WTC11 (cell line): ENCODE data around the gene SLC10A7. TPM values are rescaled to one million over a fixed set of nuclear protein-coding genes. Genes with fewer than 3 reads are reported as not detected.
"Not testable (repeated sequence)": the region's sequence is repeated elsewhere in the genome, so short reads cannot be mapped to it uniquely, and the experiment has no call there.

Experiments
- ATAC-seq: fragments of 200-7000 bp; cut with Tn5 transposase; 2 replicates; pipeline ENCODE4 v1.10.0; 2021; ENCODE audit warnings: mild to moderate bottlenecking, moderate library complexity
- CTCF ChIA-PET: fragments of 300-600 bp; sonication (Branson Sonifier 250); formaldehyde crosslinking; loops from one replicate; lab custom pipeline; 2021; ENCODE audit warnings: antibody characterized with exemption; lab: Charles Lee
- POLR2A ChIA-PET: fragments of 350-600 bp; sonication (Branson Sonifier 250); formaldehyde crosslinking; loops from one replicate; lab custom pipeline; 2021; ENCODE audit warnings: antibody characterized with exemption; lab: Charles Lee
- DNase-seq: peaks from one replicate; pipeline ENCODE4 v3.0.0; 2021; ENCODE audit warnings: low spot score
- H3K27ac Mint-ChIP-seq: 2 replicates; pipeline ENCODE4 v1.8.0; 2021; ENCODE audit warnings: mixed read lengths
- H3K27me3 Mint-ChIP-seq: 2 replicates; pipeline ENCODE4 v1.8.0; 2021; ENCODE audit warnings: low read depth, mild to moderate bottlenecking, moderate library complexity, mixed read lengths
- H3K36me3 Mint-ChIP-seq: 2 replicates; pipeline ENCODE4 v1.8.0; 2021; ENCODE audit warnings: mixed read lengths
- H3K4me1 Mint-ChIP-seq: 2 replicates; pipeline ENCODE4 v1.8.0; 2022; ENCODE audit warnings: mixed read lengths
- H3K4me3 Mint-ChIP-seq: 2 replicates; pipeline ENCODE4 v1.8.0; 2021; ENCODE audit warnings: mild to moderate bottlenecking, moderate library complexity, mixed read lengths
- H3K9me3 Mint-ChIP-seq: 2 replicates; pipeline ENCODE4 v1.8.0; 2021; ENCODE audit warnings: mixed read lengths
- AR ChIP-seq: fragments of 250-450 bp; sonication (Bioruptor Pico); IDR thresholded peaks from 2 replicates; pipeline ENCODE4 v1.9.0; 2021; ENCODE audit warnings: mild to moderate bottlenecking
- ARID4B ChIP-seq: sonication (generic); formaldehyde crosslinking; IDR thresholded peaks from 2 replicates; pipeline ENCODE4 v1.8.0; 2023; ENCODE audit warnings: missing genetic modification reagents, mild to moderate bottlenecking, borderline replicate concordance
- ATF1 ChIP-seq: sonication (generic); formaldehyde crosslinking; IDR thresholded peaks from 2 replicates; pipeline ENCODE4 v1.8.1; 2023; ENCODE audit warnings: mild to moderate bottlenecking, moderate library complexity, missing genetic modification reagents
- EMX1 ChIP-seq: fragments of 250-450 bp; sonication (Bioruptor Pico); IDR thresholded peaks from 2 replicates; pipeline ENCODE4 v1.8.0; 2021; ENCODE audit warnings: mild to moderate bottlenecking
- FOXJ3 ChIP-seq: sonication (generic); formaldehyde crosslinking; IDR thresholded peaks from 2 replicates; pipeline ENCODE4 v1.9.0; 2021; ENCODE audit warnings: missing genetic modification reagents, mild to moderate bottlenecking, borderline replicate concordance
- GRHL2 ChIP-seq: fragments of 250-450 bp; sonication (Bioruptor Pico); IDR thresholded peaks from 2 replicates; pipeline ENCODE4 v1.8.0; 2022; ENCODE audit warnings: mild to moderate bottlenecking, moderate library complexity; ENCODE audit not compliant: insufficient replicate concordance, severe bottlenecking
- HMGXB4 ChIP-seq: sonication (generic); formaldehyde crosslinking; IDR thresholded peaks from 2 replicates; pipeline ENCODE4 v1.8.1; 2023; ENCODE audit warnings: mild to moderate bottlenecking, moderate library complexity, missing genetic modification reagents
- JAZF1 ChIP-seq: fragments of 250-450 bp; sonication (Bioruptor Pico); IDR thresholded peaks from 2 replicates; pipeline ENCODE4 v1.9.0; 2021; ENCODE audit warnings: moderate library complexity, mild to moderate bottlenecking, inconsistent platforms
- JUN ChIP-seq: sonication (generic); formaldehyde crosslinking; IDR thresholded peaks from 2 replicates; pipeline ENCODE4 v1.8.0; 2023; ENCODE audit warnings: mild to moderate bottlenecking, missing genetic modification reagents
- MYBL2 ChIP-seq: sonication (generic); formaldehyde crosslinking; IDR thresholded peaks from 2 replicates; pipeline ENCODE4 v1.8.1; 2023; ENCODE audit warnings: mild to moderate bottlenecking, moderate library complexity, missing genetic modification reagents
- NFE2L1 ChIP-seq: sonication (generic); formaldehyde crosslinking; IDR thresholded peaks from 2 replicates; pipeline ENCODE4 v1.8.1; 2023; ENCODE audit warnings: missing genetic modification reagents
- NFYB ChIP-seq: sonication (generic); formaldehyde crosslinking; conservative IDR thresholded peaks from 2 replicates; pipeline ENCODE4 v1.8.0; 2022; ENCODE audit warnings: low read depth, missing genetic modification reagents
- RORB ChIP-seq: fragments of 250-450 bp; sonication (Bioruptor Pico); IDR thresholded peaks from 2 replicates; pipeline ENCODE4 v1.9.0; 2021; ENCODE audit warnings: mild to moderate bottlenecking
- TEAD1 ChIP-seq: sonication (generic); formaldehyde crosslinking; IDR thresholded peaks from 2 replicates; pipeline ENCODE4 v1.8.0; 2022; ENCODE audit warnings: mild to moderate bottlenecking, missing genetic modification reagents
- ZBTB43 ChIP-seq: sonication (generic); formaldehyde crosslinking; IDR thresholded peaks from 2 replicates; pipeline ENCODE4 v1.8.1; 2023; ENCODE audit warnings: mild to moderate bottlenecking, missing genetic modification reagents
- ZNF138 ChIP-seq: sonication (generic); formaldehyde crosslinking; conservative IDR thresholded peaks from 2 replicates; pipeline ENCODE4 v1.8.1; 2022; ENCODE audit warnings: mild to moderate bottlenecking, moderate library complexity, missing genetic modification reagents
- ZNF396 ChIP-seq: fragments of 250-450 bp; sonication (Bioruptor Pico); IDR thresholded peaks from 2 replicates; pipeline ENCODE4 v1.8.0; 2021; ENCODE audit warnings: mild to moderate bottlenecking, moderate library complexity, borderline replicate concordance
- ZNF423 ChIP-seq: fragments of 250-450 bp; sonication (Bioruptor Pico); IDR thresholded peaks from 2 replicates; pipeline ENCODE4 v2.1.2; 2022; ENCODE audit warnings: mild to moderate bottlenecking, moderate library complexity
- total RNA-seq: library from RNA; stranded (reverse); gene quantifications from 3 replicates; pipeline ENCODE4 v1.2.3, GENCODE V29; 2021

The SLC10A7 gene
- total RNA-seq, 1 experiment from 2014 or later: 5.0 TPM

- H3K4me1 Mint-ChIP-seq: no peaks in the 10 kb centered on the region
- ChIA-PET CTCF (no interaction called here), POLR2A (no interaction called here)
- ATAC-seq: no peak
- no peaks in the 10 kb centered on the region; the same call in 1 of the 2 replicates for H3K27me3 Mint-ChIP-seq
- no peaks in the 10 kb centered on the region for H3K36me3 Mint-ChIP-seq
- no peak overlapping the region for H3K4me3 Mint-ChIP-seq
- peaks cover 10% of the 10 kb centered on the region; the same call in 1 of the 2 replicates for H3K9me3 Mint-ChIP-seq
- no peak overlapping the region for H3K27ac Mint-ChIP-seq
- DNase-seq: no peak
- no peak for TF ChIP-seq ZNF138 (CRISPR knock-in tag)
Measured at GRCh38 chr4:146359771-146360170, 162.0 kb downstream of the SLC10A7 start.

- H3K36me3 Mint-ChIP-seq, POLR2A ChIA-PET, H3K9me3 Mint-ChIP-seq, H3K27me3 Mint-ChIP-seq, DNase-seq, CTCF ChIA-PET, ATAC-seq, H3K27ac Mint-ChIP-seq, H3K4me1 Mint-ChIP-seq: not testable (repeated sequence)
- H3K4me3 Mint-ChIP-seq: peak overlapping the region; percentile 63
Measured at GRCh38 chr4:146350114-146350513, 171.6 kb downstream of the SLC10A7 start.

GRCh38 chr4:146349306-146349705 is 172.4 kb downstream of the SLC10A7 start:
- H3K4me1 Mint-ChIP-seq: peaks cover 3% of the 10 kb centered on the region; the same call in 1 of the 2 replicates
- POLR2A ChIA-PET: no interaction called here
- H3K9me3 Mint-ChIP-seq: 0 out of 2 replicates have a peak, but pooled peaks cover 3% of the 10 kb centered on the region
- CTCF ChIA-PET: no interaction called here
- no peak for ATAC-seq
- no peaks in the 10 kb centered on the region for H3K27me3 Mint-ChIP-seq
- H3K4me3 Mint-ChIP-seq: peak overlapping the region; percentile 63
- H3K36me3 Mint-ChIP-seq: peaks cover 4% of the 10 kb centered on the region
- TF ChIP-seq JUN (no peak), RORB (CRISPR knock-in tag) (no peak), ZNF396 (CRISPR knock-in tag) (no peak), ARID4B (CRISPR knock-in tag) (no peak), NFYB (no peak), GRHL2 (no peak), ZNF423 (CRISPR knock-in tag) (no peak), ATF1 (no peak)
- no peak for DNase-seq
- H3K27ac Mint-ChIP-seq: no peak overlapping the region

GRCh38 chr4:146347822-146348221 is 173.9 kb downstream of the SLC10A7 start:
- no peak overlapping the region for H3K4me3 Mint-ChIP-seq
- ATAC-seq: no peak
- no peak for DNase-seq
- ChIA-PET POLR2A (no interaction called here), CTCF (no interaction called here)
- H3K27ac Mint-ChIP-seq: no peak overlapping the region
- no peaks in the 10 kb centered on the region for H3K27me3 Mint-ChIP-seq
- peaks cover 6% of the 10 kb centered on the region; the same call in 1 of the 2 replicates for H3K4me1 Mint-ChIP-seq
- H3K36me3 Mint-ChIP-seq: peaks cover 4% of the 10 kb centered on the region
- H3K9me3 Mint-ChIP-seq: 0 out of 2 replicates have a peak, but pooled peaks cover 3% of the 10 kb centered on the region
- TF ChIP-seq EMX1 (CRISPR knock-in tag): no peak
- no peak for TF ChIP-seq AR
- no peak for TF ChIP-seq ZBTB43 (CRISPR knock-in tag)
- TF ChIP-seq MYBL2 (CRISPR knock-in tag): no peak
- no peak for TF ChIP-seq FOXJ3 (CRISPR knock-in tag)
- no peak for TF ChIP-seq JAZF1 (CRISPR knock-in tag)
- no peak for TF ChIP-seq TEAD1 (CRISPR knock-in tag)
- TF ChIP-seq NFE2L1 (CRISPR knock-in tag): no peak
- no peak for TF ChIP-seq HMGXB4
